ENCODE results near the gene FBXO38.
A peak's percentile ranks its signal among the peaks of the same experiment; 100 is the strongest.

Gene FBXO38, protein sequence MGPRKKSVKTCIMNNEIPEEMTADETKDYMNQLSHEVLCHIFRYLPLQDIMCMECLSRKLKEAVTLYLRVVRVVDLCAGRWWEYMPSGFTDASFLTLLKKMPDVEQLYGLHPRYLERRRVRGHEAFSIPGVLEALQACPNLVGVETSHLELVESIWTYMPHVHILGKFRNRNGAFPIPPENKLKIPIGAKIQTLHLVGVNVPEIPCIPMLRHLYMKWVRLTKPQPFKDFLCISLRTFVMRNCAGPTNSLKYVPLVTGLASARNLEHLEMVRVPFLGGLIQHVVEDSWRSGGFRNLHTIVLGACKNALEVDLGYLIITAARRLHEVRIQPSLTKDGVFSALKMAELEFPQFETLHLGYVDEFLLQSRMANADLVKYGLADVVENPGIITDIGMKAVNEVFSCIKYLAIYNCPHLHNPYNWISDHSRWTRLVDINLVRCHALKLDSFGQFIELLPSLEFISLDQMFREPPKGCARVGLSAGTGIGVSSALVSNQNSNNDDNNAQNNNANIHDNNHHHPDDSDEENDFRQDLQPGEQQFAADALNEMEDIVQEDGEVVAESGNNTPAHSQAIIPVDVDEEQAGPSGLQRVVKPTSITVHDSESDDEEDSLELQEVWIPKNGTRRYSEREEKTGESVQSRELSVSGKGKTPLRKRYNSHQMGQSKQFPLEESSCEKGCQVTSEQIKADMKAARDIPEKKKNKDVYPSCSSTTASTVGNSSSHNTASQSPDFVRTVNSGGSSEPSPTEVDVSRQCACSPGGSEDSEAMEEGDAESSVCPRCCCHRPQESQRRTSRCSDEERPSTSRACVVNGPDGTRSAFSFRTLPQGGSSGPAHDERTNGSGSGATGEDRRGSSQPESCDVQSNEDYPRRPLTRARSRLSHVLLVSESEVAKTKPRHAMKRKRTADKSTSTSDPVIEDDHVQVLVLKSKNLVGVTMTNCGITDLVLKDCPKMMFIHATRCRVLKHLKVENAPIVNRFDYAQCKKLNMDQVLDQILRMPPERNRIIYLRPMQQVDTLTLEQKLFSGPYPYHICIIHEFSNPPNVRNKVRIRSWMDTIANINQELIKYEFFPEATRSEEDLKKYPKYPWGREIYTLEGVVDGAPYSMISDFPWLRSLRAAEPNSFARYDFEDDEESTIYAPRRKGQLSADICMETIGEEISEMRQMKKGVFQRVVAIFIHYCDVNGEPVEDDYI

DNA sequence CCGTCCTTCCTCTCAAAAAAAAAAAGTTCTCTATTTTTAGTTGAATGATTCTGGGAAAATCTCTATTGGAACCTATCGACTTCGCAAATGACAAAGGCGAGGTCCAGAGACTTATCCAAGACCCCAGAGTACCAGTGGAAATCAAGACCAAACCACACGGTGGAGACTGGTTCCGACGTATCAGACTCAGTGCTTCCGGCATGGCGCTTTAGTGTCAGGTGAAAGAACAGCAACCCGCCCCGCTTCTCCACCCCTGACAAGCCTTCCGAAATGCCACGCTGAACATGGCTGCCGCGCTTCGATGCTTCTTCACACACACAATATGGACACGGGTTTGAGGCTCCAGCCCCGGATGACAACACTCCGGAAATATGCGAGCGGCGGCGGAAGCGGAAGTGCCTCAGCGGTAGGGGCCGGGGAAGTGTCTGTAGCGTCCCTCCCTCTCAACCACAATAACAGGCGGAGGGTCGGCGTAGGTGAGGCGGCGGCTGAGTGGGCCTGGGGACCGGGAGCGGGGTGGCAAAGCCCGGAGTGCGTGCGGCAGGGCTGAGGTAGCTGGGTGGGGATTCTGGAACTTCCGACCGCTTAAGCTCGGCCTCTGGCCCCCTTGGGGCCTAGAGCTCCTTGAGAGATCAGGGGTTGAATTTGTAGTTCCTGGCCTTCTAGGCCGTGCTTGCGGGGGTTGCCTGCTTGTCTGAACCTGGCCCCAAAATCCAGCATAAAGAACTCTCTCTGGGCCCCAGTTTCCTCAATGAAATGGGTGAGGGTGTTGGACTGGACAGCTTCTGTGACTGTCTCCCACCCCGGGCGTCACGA lies at the start of gene FBXO38:
Gene FBXO38, plus strand, starts transcription at position 395 of the 816 bp plus-strand sequence. CDS start 10,819 bp downstream, outside the sequence.
- Histone ChIP-seq H3K36me3 (ENCODE audit: insufficient read depth, low read length) (no peaks in the 10 kb centered on the region), H3K9ac (ENCODE audit: low read depth, low read length) (peak within 1 kb of the TSS; percentile 90), H3K9me3 (ENCODE audit: control insufficient read depth, insufficient read depth, low read length) (no peaks in the 10 kb centered on the region; the same call in 1 of the 2 replicates), H3K4me1 (ENCODE audit: insufficient read depth, low read length) (peaks cover 4% of the 10 kb centered on the region; the same call in 1 of the 2 replicates)

GRCh38 chr5:148335259-148335658 lies 48.5 kb upstream of the FBXO38 start, which contains the start of gene SPINK9:
SPINK9 (plus strand) TSS chr5:148335559; CDS start chr5:148335614, 55 bp downstream.
- Histone ChIP-seq H3K4me1 (ENCODE audit: insufficient read depth, low read length) (no peaks in the 10 kb centered on the region), H3K36me3 (ENCODE audit: insufficient read depth, low read length) (no peaks in the 10 kb centered on the region), H3K9me3 (ENCODE audit: control insufficient read depth, insufficient read depth, low read length) (no peaks in the 10 kb centered on the region; the same call in none of the 2 replicates), H3K9ac (ENCODE audit: low read depth, low read length) (no peak within 1 kb of the TSS)

DNA sequence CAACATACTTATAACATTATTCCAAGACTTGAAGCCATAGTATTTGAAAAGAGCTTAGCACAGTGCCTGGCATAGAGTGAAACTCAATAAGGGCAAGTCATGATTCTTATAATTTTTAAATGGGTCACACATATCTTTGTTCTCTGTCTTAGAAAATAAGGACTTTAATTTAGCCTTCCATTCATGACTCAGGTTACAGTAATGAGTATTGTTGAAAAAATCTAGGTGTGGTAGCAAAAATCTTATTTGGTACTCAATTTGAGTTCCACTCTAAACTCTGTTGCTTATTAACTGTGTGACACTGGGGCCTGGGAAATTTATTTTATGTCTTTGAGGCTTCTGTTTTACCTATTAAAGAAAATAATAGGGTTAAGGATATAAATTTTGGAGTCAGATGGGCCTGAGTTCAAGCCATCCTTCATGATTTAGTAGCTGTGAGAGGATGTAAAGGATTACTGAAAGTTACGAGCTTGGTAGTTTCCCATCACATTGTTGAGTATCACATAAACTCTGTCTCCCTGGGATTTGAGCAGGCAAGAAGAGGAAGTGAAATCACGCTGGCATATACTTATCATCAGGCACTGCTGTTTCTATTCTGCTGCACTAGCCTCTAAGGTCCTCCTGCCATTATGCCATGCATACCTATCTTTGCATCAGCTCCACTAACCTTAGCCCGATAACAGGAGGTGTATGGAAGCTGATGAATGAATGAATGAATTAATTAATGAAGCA lies 46.9 kb upstream of the FBXO38 start:
- no peaks in the 10 kb centered on the region for H3K36me3 ChIP-seq (ENCODE audit: insufficient read depth, low read length)
- no peaks in the 10 kb centered on the region for H3K4me1 ChIP-seq (ENCODE audit: insufficient read depth, low read length)
- no peak overlapping the region for H3K9ac ChIP-seq (ENCODE audit: low read depth, low read length)
- H3K9me3 ChIP-seq (ENCODE audit: control insufficient read depth, insufficient read depth, low read length) = no peaks in the 10 kb centered on the region; the same call in none of the 2 replicates

- H3K9ac ChIP-seq (ENCODE audit: low read depth, low read length) = no peak overlapping the region
- no peaks in the 10 kb centered on the region for H3K9me3 ChIP-seq (ENCODE audit: control insufficient read depth, insufficient read depth, low read length)
- no peaks in the 10 kb centered on the region for H3K36me3 ChIP-seq (ENCODE audit: insufficient read depth, low read length)
- no peaks in the 10 kb centered on the region for H3K4me1 ChIP-seq (ENCODE audit: insufficient read depth, low read length)
Measured at GRCh38 chr5:148342371-148343045, 41.2 kb upstream of the FBXO38 start.

DNA sequence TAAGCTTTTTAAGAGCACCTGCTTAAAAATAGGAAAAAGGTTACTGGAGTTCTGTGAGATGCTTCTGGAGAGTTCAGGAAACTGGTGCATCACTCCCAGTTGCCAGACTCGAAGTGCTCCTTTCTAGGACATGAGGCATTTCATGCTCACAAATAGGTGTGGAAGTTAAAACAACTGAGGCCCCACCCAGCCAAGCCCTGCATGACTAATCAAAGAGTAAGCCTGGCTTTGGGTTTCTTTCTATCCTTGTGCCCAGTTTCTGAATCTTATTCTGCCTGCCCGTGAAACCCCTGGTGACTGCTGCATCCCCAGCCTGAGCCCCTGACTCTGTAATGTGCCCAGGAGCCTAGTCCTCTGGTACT lies 40.7 kb upstream of the FBXO38 start:
- no peaks in the 10 kb centered on the region for H3K9me3 ChIP-seq (ENCODE audit: control insufficient read depth, insufficient read depth, low read length)
- H3K36me3 ChIP-seq (ENCODE audit: insufficient read depth, low read length) = no peaks in the 10 kb centered on the region
- H3K9ac ChIP-seq (ENCODE audit: low read depth, low read length) = no peak overlapping the region
- H3K4me1 ChIP-seq (ENCODE audit: insufficient read depth, low read length) = no peaks in the 10 kb centered on the region

GRCh38 chr5:148343603-148344487 lies 39.9 kb upstream of the FBXO38 start:
- Histone ChIP-seq H3K4me1 (ENCODE audit: insufficient read depth, low read length) (no peaks in the 10 kb centered on the region), H3K9me3 (ENCODE audit: control insufficient read depth, insufficient read depth, low read length) (no peaks in the 10 kb centered on the region), H3K9ac (ENCODE audit: low read depth, low read length) (no peak overlapping the region), H3K36me3 (ENCODE audit: insufficient read depth, low read length) (no peaks in the 10 kb centered on the region)

- H3K9ac ChIP-seq (ENCODE audit: low read depth, low read length) = no peak overlapping the region
Measured at GRCh38 chr5:148347706-148348105, 36.1 kb upstream of the FBXO38 start.

DNA sequence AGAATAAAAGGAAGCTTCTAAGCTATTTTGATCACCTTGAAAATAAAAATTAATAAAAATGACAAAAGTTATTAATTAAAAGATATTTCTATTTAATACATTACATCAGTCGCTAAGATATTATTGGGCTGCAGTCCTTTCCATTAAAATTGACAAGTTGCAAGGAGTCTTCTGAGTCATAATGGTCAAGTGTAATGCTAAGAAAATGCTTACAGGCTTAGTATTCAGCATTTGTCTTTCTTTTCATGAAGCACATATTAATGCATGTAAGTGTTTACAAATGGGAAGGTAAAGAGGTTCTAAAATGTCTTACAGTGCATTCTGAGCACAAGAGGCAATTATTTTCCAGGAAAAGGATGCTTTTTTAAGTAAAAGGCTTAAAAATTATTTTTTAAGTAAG lies 31.1 kb upstream of the FBXO38 start:
- Histone ChIP-seq H3K9me3 (ENCODE audit: control insufficient read depth, insufficient read depth, low read length) (no peaks in the 10 kb centered on the region), H3K4me1 (ENCODE audit: insufficient read depth, low read length) (no peaks in the 10 kb centered on the region), H3K36me3 (ENCODE audit: insufficient read depth, low read length) (no peaks in the 10 kb centered on the region), H3K9ac (ENCODE audit: low read depth, low read length) (no peak overlapping the region)

More at GRCh38 chr5:148347706-148348105, 36.1 kb upstream of the FBXO38 start:
- Histone ChIP-seq H3K36me3 (ENCODE audit: insufficient read depth, low read length) (no peaks in the 10 kb centered on the region), H3K9me3 (ENCODE audit: control insufficient read depth, insufficient read depth, low read length) (no peaks in the 10 kb centered on the region), H3K4me1 (ENCODE audit: insufficient read depth, low read length) (no peaks in the 10 kb centered on the region)

DNA sequence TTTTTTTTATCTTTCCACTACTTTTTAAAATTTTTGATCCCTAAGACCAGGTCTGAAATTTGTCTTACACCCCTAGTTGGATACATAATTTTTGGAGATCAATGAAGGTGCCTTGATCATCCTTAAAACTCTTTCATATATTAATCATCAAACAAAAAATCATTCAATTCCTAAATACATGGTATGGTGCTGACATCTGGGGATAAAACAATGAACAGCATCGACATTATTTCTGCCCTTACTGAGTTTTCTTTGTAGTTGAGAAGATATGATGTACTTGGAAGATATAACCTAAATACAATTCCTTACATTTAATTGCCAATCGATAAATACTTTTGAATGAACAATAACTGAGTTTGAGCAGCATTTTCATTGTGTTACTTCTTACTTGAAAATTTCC lies 30.1 kb upstream of the FBXO38 start:
- Histone ChIP-seq H3K9ac (ENCODE audit: low read depth, low read length) (no peak overlapping the region), H3K36me3 (ENCODE audit: insufficient read depth, low read length) (no peaks in the 10 kb centered on the region), H3K4me1 (ENCODE audit: insufficient read depth, low read length) (no peaks in the 10 kb centered on the region), H3K9me3 (ENCODE audit: control insufficient read depth, insufficient read depth, low read length) (no peaks in the 10 kb centered on the region)

DNA sequence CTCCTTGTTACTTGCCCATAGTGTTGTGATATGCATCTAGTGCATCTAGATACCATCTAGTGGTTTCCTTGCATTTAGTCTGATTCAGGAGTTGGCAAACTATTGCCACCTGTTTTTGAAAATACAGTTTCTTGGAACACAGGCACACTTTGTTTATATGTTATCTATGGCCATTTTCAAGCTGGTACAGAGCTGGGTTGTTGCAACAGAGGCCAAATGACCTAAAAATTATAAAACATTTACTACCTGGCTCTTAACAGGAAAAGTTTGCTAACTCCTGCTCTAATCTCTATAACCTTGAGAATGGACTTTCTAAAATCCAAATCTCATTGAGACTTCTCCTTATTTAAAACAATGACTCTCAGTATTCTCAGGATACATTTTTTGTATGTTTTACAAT lies 19.4 kb upstream of the FBXO38 start:
- Histone ChIP-seq H3K4me1 (ENCODE audit: insufficient read depth, low read length) (no peaks in the 10 kb centered on the region), H3K36me3 (ENCODE audit: insufficient read depth, low read length) (no peaks in the 10 kb centered on the region), H3K9me3 (ENCODE audit: control insufficient read depth, insufficient read depth, low read length) (no peaks in the 10 kb centered on the region), H3K9ac (ENCODE audit: low read depth, low read length) (no peak overlapping the region)

GRCh38 chr5:148368299-148368698 lies 15.5 kb upstream of the FBXO38 start:
- no peaks in the 10 kb centered on the region for H3K9me3 ChIP-seq (ENCODE audit: control insufficient read depth, insufficient read depth, low read length)

GRCh38 chr5:148372166-148372725 lies 11.5 kb upstream of the FBXO38 start:
- 0 out of 2 replicates have a peak, but pooled peaks cover 4% of the 10 kb centered on the region for H3K4me1 ChIP-seq (ENCODE audit: insufficient read depth, low read length)
- no peaks in the 10 kb centered on the region for H3K36me3 ChIP-seq (ENCODE audit: insufficient read depth, low read length)
- no peaks in the 10 kb centered on the region for H3K9me3 ChIP-seq (ENCODE audit: control insufficient read depth, insufficient read depth, low read length)
- no peak overlapping the region for H3K9ac ChIP-seq (ENCODE audit: low read depth, low read length)

More at GRCh38 chr5:148368299-148368698, 15.5 kb upstream of the FBXO38 start:
- Histone ChIP-seq H3K4me1 (ENCODE audit: insufficient read depth, low read length) (no peaks in the 10 kb centered on the region), H3K36me3 (ENCODE audit: insufficient read depth, low read length) (no peaks in the 10 kb centered on the region), H3K9ac (ENCODE audit: low read depth, low read length) (no peak overlapping the region)

Data from ES-I3 (cell line).